Vagina (tissue), 2 donors: ENCODE measurements around the gene GRIK2. TPM values are rescaled to one million over a fixed set of nuclear protein-coding genes. Genes with fewer than 3 reads are reported as not detected.

Experiments used
- DNase-seq, 2 donors: peaks; one replicate each; pipeline ENCODE4 v3.0.0-alpha.2; 2017; ENCODE audit errors: extremely low spot score in 2 of 2
- H3K27ac ChIP-seq: fragments of 200-600 bp; sonication (generic); one replicate; pipeline ENCODE4 v1.5.1; 2019
- H3K27me3 ChIP-seq: fragments of 200-600 bp; sonication (generic); one replicate; pipeline ENCODE4 v1.5.1; 2019
- H3K36me3 ChIP-seq, 2 donors: fragments of 200-600 bp; sonication (generic); one replicate each; pipeline ENCODE4 v1.5.1; 2017 to 2019
- H3K4me1 ChIP-seq: fragments of 200-600 bp; sonication (generic); one replicate; pipeline ENCODE4 v1.5.1; 2019
- H3K4me3 ChIP-seq, 2 donors: fragments of 200-600 bp; sonication (generic); 1 replicate in 1 of 2; 2 replicates in 1 of 2; pipeline ENCODE4 v1.5.1; 2016 to 2019
- H3K9me3 ChIP-seq: fragments of 200-600 bp; sonication (generic); one replicate; pipeline ENCODE4 v1.5.1; 2019
- POLR2A ChIP-seq, 2 donors: fragments of 450-650 bp; IDR thresholded peaks; one replicate each; pipeline ENCODE4 v1.6.1; 2017; ENCODE audit warnings: antibody characterized with exemption in 2 of 2, mild to moderate bottlenecking in 2 of 2, moderate library complexity in 2 of 2
- POLR2AphosphoS5 ChIP-seq, 2 donors: sonication (generic); formaldehyde crosslinking; IDR thresholded peaks; one replicate each; pipeline ENCODE4 v1.9.0; 2017; ENCODE audit warnings: antibody characterized with exemption in 2 of 2, mild to moderate bottlenecking in 2 of 2, low read depth in 1 of 2; ENCODE audit not compliant: insufficient read depth in 1 of 2
- intact Hi-C: fragments of 100-400 bp; cut with DNase I; formaldehyde crosslinking; loops from one replicate; pipeline ENCODE4 v1.15.1; 2023
- total RNA-seq: library from RNA; depleted of rRNA; stranded (reverse); fragments of >200 nt; gene quantifications from one replicate; pipeline ENCODE4 v1.2.3, GENCODE V29; 2016
- TF ChIP-seq, protein P1 (sequence below), 3 experiments: fragments of 450-650 bp in 2 of 3; fragments of 200-600 bp in 1 of 3; sonication (generic) in 1 of 3; IDR thresholded peaks; one replicate each; pipeline ENCODE4 v1.5.1; 2017 to 2019; ENCODE audit warnings: antibody characterized with exemption in 3 of 3, mild to moderate bottlenecking in 2 of 3, moderate library complexity in 2 of 3

GRIK2 gene
- total RNA-seq, 1 donor from 2014 or later: 8.8 TPM

DNA sequence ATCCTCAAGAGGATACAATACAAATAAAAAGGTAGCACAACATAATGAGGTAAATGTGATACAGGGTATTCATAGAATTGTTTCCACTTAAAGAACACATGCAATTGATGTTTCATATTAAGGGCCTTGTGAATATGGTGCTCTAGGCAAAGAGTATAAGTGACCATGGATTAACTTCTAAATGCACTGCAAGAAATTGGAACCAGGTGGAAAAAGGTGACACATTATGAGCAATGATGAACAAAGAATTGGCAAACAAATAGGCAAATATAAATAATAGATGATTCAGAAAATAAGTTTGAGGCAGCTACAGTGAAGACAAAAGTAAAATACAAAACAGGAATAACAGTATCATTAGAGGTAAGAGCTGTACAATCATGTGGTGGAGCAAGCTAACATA, 192.0 kb downstream of the GRIK2 start:
- H3K9me3 ChIP-seq: no peaks in the 10 kb centered on the region
- intact Hi-C loops: no loop called here
- H3K4me1 ChIP-seq: no peaks in the 10 kb centered on the region
- H3K36me3 ChIP-seq: no peaks in the 10 kb centered on the region
- DNase-seq: no peak
- no peak for TF ChIP-seq POLR2AphosphoS5 (IDR thresholded peaks at IDR 0.05; ENCODE audit: insufficient read depth in 1 of 2, low read depth in 1 of 2)
- TF ChIP-seq, protein P1, sequence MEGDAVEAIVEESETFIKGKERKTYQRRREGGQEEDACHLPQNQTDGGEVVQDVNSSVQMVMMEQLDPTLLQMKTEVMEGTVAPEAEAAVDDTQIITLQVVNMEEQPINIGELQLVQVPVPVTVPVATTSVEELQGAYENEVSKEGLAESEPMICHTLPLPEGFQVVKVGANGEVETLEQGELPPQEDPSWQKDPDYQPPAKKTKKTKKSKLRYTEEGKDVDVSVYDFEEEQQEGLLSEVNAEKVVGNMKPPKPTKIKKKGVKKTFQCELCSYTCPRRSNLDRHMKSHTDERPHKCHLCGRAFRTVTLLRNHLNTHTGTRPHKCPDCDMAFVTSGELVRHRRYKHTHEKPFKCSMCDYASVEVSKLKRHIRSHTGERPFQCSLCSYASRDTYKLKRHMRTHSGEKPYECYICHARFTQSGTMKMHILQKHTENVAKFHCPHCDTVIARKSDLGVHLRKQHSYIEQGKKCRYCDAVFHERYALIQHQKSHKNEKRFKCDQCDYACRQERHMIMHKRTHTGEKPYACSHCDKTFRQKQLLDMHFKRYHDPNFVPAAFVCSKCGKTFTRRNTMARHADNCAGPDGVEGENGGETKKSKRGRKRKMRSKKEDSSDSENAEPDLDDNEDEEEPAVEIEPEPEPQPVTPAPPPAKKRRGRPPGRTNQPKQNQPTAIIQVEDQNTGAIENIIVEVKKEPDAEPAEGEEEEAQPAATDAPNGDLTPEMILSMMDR (IDR thresholded peaks at IDR 0.05): no peak
- TF ChIP-seq POLR2A (IDR thresholded peaks at IDR 0.05): no peak
- no peak overlapping the region for H3K4me3 ChIP-seq
- no peaks in the 10 kb centered on the region for H3K27me3 ChIP-seq
- no peak overlapping the region for H3K27ac ChIP-seq

DNA sequence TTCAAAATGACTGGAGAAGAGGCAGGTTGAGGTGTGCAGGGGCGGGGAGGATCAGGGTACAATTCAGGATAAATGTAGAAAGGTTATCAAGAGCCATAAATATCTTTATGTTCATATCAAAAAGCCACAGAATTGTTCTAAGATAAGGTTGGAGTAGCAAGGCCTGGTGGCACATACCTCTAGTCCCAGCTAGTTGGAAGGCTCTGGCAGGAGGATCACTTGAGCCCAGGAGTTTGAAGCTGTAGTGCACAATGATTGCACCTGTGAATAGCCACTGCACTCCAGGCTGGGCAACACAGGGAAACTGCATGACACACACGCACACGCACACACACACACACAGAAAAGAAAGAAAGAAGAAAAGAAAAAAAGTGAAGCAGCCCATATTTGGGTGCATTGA, 194.8 kb downstream of the GRIK2 start:
- H3K27ac ChIP-seq: no peak overlapping the region
- no peak for DNase-seq
- H3K9me3 ChIP-seq: no peaks in the 10 kb centered on the region
- H3K27me3 ChIP-seq: no peaks in the 10 kb centered on the region
- H3K4me3 ChIP-seq: no peak overlapping the region
- H3K36me3 ChIP-seq: no peaks in the 10 kb centered on the region
- no peaks in the 10 kb centered on the region for H3K4me1 ChIP-seq
- intact Hi-C loops: no loop called here
- TF ChIP-seq POLR2A (IDR thresholded peaks at IDR 0.05): no peak
- TF ChIP-seq, protein P1 (IDR thresholded peaks at IDR 0.05): no peak
- no peak for TF ChIP-seq POLR2AphosphoS5 (IDR thresholded peaks at IDR 0.05; ENCODE audit: insufficient read depth in 1 of 2, low read depth in 1 of 2)

DNA sequence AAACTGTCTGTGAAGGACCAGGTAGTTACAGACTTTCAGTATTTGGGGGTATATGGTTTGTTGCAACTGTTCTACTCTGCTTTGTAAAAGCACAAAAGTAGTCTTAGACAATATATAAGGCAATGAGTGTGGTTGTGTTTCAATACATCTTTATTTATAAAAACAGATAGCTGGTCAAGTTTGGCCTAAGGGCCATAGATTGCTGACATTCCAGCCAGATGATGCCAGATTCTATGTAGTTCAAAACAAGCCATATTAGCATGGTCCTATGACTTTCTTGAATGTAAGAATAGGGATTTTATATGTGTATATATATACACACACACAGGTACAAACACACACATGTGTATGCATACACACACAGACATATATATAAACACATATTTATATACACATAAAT, 201.8 kb downstream of the GRIK2 start:
- no peak for TF ChIP-seq POLR2AphosphoS5 (IDR thresholded peaks at IDR 0.05; ENCODE audit: insufficient read depth in 1 of 2, low read depth in 1 of 2)
- TF ChIP-seq, protein P1 (IDR thresholded peaks at IDR 0.05): no peak
- no peak for TF ChIP-seq POLR2A (IDR thresholded peaks at IDR 0.05)
- H3K27ac ChIP-seq: no peak overlapping the region
- intact Hi-C loops: no loop called here
- no peak for DNase-seq
- no peaks in the 10 kb centered on the region for H3K4me1 ChIP-seq
- no peaks in the 10 kb centered on the region for H3K36me3 ChIP-seq
- no peak overlapping the region for H3K4me3 ChIP-seq
- no peaks in the 10 kb centered on the region for H3K9me3 ChIP-seq
- no peaks in the 10 kb centered on the region for H3K27me3 ChIP-seq

DNA sequence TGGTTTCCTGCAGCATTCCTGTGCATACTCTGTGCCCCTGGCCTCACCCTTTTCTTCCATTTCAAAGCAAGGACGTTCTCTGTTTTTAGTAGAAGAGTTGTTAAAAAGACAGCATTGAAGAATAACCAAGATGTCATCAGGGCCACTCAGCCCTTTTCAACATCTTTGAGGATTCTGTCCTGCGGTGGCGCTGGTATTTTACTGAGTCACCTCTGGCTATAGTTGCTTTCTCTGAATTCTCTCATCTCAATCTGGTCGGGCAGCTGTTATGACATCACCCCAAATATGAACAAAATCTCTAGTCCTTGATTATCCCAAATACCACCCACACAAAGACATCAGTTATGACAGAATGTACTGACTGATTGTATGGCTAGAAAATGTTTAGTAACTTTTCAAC, 204.2 kb downstream of the GRIK2 start:
- Histone ChIP-seq H3K27ac (no peak overlapping the region), H3K9me3 (no peaks in the 10 kb centered on the region), H3K36me3 (no peaks in the 10 kb centered on the region), H3K4me1 (no peaks in the 10 kb centered on the region), H3K4me3 (no peak overlapping the region), H3K27me3 (no peaks in the 10 kb centered on the region)
- DNase-seq: no peak
- no peak for TF ChIP-seq POLR2AphosphoS5 (IDR thresholded peaks at IDR 0.05; ENCODE audit: insufficient read depth in 1 of 2, low read depth in 1 of 2)
- TF ChIP-seq, protein P1 (IDR thresholded peaks at IDR 0.05): no peak
- no peak for TF ChIP-seq POLR2A (IDR thresholded peaks at IDR 0.05)
- intact Hi-C loops: no loop called here

DNA sequence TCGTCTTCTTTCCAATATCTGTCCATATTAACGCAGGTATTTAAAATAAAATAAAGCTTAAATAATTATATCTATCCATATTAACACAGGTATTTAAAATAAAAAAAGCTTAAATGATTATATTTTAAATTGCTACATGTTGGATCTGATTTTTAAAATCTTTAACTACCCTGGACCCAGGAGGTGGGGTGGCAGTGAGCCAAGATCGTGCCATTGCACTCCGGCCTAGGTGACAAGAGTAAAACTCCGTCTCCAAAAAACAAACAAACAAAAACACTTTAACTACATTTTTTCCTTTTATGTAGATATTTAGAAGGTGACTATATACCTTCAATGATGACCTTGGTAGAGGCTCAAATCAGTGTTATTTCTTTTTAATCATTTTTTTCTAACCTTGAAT, 211.9 kb downstream of the GRIK2 start:
- Histone ChIP-seq H3K4me3 (no peak overlapping the region), H3K36me3 (no peaks in the 10 kb centered on the region), H3K4me1 (no peaks in the 10 kb centered on the region), H3K27ac (no peak overlapping the region), H3K27me3 (no peaks in the 10 kb centered on the region), H3K9me3 (no peaks in the 10 kb centered on the region)
- TF ChIP-seq, protein P1 (IDR thresholded peaks at IDR 0.05): no peak
- TF ChIP-seq POLR2A (IDR thresholded peaks at IDR 0.05) (no peak), POLR2AphosphoS5 (IDR thresholded peaks at IDR 0.05; ENCODE audit: insufficient read depth in 1 of 2, low read depth in 1 of 2) (no peak)
- intact Hi-C loops: no loop called here
- DNase-seq: no peak
